Activated CD8-positive, alpha-beta T cell treated with anti-CD3 and anti-CD28 coated beads for 36 hours (primary cell): ENCODE measurements around the gene SBF1. TPM values are rescaled to one million over a fixed set of nuclear protein-coding genes. Genes with fewer than 3 reads are reported as not detected.
"Not testable (repeated sequence)": the region's sequence is repeated elsewhere in the genome, so short reads cannot be mapped to it uniquely, and the experiment has no call there.

Experiments used
- ATAC-seq: fragments of 200-7000 bp; cut with Tn5 transposase; one replicate; pipeline ENCODE4 v1.10.0; 2021; ENCODE audit warnings: mild to moderate bottlenecking, moderate library complexity
- CTCF ChIA-PET: fragments of 350-600 bp; sonication (Branson Sonifier 250); formaldehyde crosslinking; loops from one replicate; lab custom pipeline; 2021; ENCODE audit warnings: antibody characterized with exemption; lab: Charles Lee
- POLR2A ChIA-PET: fragments of 350-600 bp; sonication (Branson Sonifier 250); formaldehyde crosslinking; loops from one replicate; lab custom pipeline; 2021; ENCODE audit warnings: antibody characterized with exemption; lab: Charles Lee
- DNase-seq: peaks from one replicate; pipeline ENCODE4 v3.0.0-alpha.2; 2020
- H3K27ac Mint-ChIP-seq: one replicate; pipeline ENCODE4 v1.8.0; 2021; ENCODE audit warnings: mild to moderate bottlenecking, mixed read lengths
- H3K27me3 Mint-ChIP-seq: one replicate; pipeline ENCODE4 v1.8.0; 2021; ENCODE audit warnings: mixed read lengths
- H3K36me3 Mint-ChIP-seq: one replicate; pipeline ENCODE4 v1.8.0; 2021; ENCODE audit warnings: low read depth, mixed read lengths
- H3K4me1 Mint-ChIP-seq: one replicate; pipeline ENCODE4 v1.8.0; 2021; ENCODE audit warnings: low read depth, mixed read lengths
- H3K4me3 Mint-ChIP-seq: one replicate; pipeline ENCODE4 v1.8.0; 2021; ENCODE audit warnings: mild to moderate bottlenecking, moderate library complexity, mixed read lengths
- H3K9me3 Mint-ChIP-seq: one replicate; pipeline ENCODE4 v1.8.0; 2021; ENCODE audit warnings: mixed read lengths
- CTCF ChIP-seq: fragments of 200-600 bp; IDR thresholded peaks from one replicate; pipeline ENCODE4 v1.8.0; 2022; ENCODE audit warnings: antibody characterized with exemption, mild to moderate bottlenecking
- intact Hi-C: fragments of 100-400 bp; cut with micrococcal nuclease; formaldehyde crosslinking; loops from one replicate; pipeline ENCODE4 v1.10.0; 2022
- total RNA-seq, 2 experiments: library from RNA; stranded (reverse); gene quantifications; one replicate each; pipeline ENCODE4 v1.2.3, GENCODE V29; 2021

The SBF1 gene
- total RNA-seq, 2 experiments from 2014 or later: 120 TPM

- intact Hi-C loops: no loop called here
- Mint-ChIP-seq H3K4me1 (peaks cover 13% of the 10 kb centered on the region), H3K4me3 (no peak overlapping the region), H3K27me3 (no peaks in the 10 kb centered on the region), H3K36me3 (peaks cover 27% of the 10 kb centered on the region), H3K9me3 (no peaks in the 10 kb centered on the region), H3K27ac (no peak overlapping the region)
- DNase-seq (no peak), ATAC-seq (no peak)
- TF ChIP-seq CTCF: no peak
- ChIA-PET POLR2A (interaction anchor here (0.6 to 5.3 kb wide), 7 partner anchors 8 to 78 kb away, joined by 3 to 111 read pairs (median 3); partner anchors contain the start of genes KLHDC7B, LMF2, NCAPH2 and SYCE3), CTCF (interaction anchor here (1.3 kb wide), 1 partner anchor 41 kb away, joined by 4 read pairs; the partner anchor contains the start of gene SYCE3)
These were observed 47.5 kb upstream of the SBF1 start for GRCh38 chr22:50522208-50522805.

GRCh38 chr22:50521710-50522109 is 46.9 kb upstream of the SBF1 start:
- H3K9me3 Mint-ChIP-seq: no peaks in the 10 kb centered on the region
- H3K4me3 Mint-ChIP-seq: no peak overlapping the region
- ChIA-PET POLR2A (interaction anchor here (0.8 to 5.3 kb wide), 3 partner anchors 10 to 17 kb away, joined by 3 to 111 read pairs (median 4); partner anchors contain the start of genes LMF2 and NCAPH2), CTCF (interaction anchor here (1.3 kb wide), 1 partner anchor 41 kb away, joined by 4 read pairs; the partner anchor contains the start of gene SYCE3)
- H3K4me1 Mint-ChIP-seq: peaks cover 7% of the 10 kb centered on the region
- H3K36me3 Mint-ChIP-seq: peaks cover 27% of the 10 kb centered on the region
- DNase-seq (no peak), ATAC-seq (no peak)
- intact Hi-C loops: no loop called here
- no peaks in the 10 kb centered on the region for H3K27me3 Mint-ChIP-seq
- no peak overlapping the region for H3K27ac Mint-ChIP-seq
- no peak for TF ChIP-seq CTCF

- no peak for TF ChIP-seq CTCF
- ChIA-PET CTCF (no interaction called here), POLR2A (interaction anchor here (3.0 to 5.3 kb wide), 2 partner anchors 12 kb away, joined by 26 to 111 read pairs; partner anchors contain the start of genes LMF2 and NCAPH2)
- peaks cover 30% of the 10 kb centered on the region for H3K36me3 Mint-ChIP-seq
- H3K9me3 Mint-ChIP-seq: no peaks in the 10 kb centered on the region
- intact Hi-C loops: no loop called here
- H3K27me3 Mint-ChIP-seq: no peaks in the 10 kb centered on the region
- peaks cover 7% of the 10 kb centered on the region for H3K4me1 Mint-ChIP-seq
- no peak overlapping the region for H3K27ac Mint-ChIP-seq
- DNase-seq (no peak), ATAC-seq (no peak)
- no peak overlapping the region for H3K4me3 Mint-ChIP-seq
These were observed 46.1 kb upstream of the SBF1 start for GRCh38 chr22:50520826-50521453.

- Mint-ChIP-seq H3K36me3 (peaks cover 34% of the 10 kb centered on the region), H3K4me1 (peaks cover 11% of the 10 kb centered on the region)
- ATAC-seq, DNase-seq, intact Hi-C loops, H3K4me3 Mint-ChIP-seq, H3K27ac Mint-ChIP-seq, CTCF ChIA-PET, H3K9me3 Mint-ChIP-seq, H3K27me3 Mint-ChIP-seq: not testable (repeated sequence)
- POLR2A ChIA-PET: interaction anchor here (3.0 kb wide), 1 partner anchor 11 kb away, joined by 26 read pairs; the partner anchor contains the start of genes LMF2 and NCAPH2
These were observed 45.3 kb upstream of the SBF1 start for GRCh38 chr22:50520184-50520583.

- no peak overlapping the region for H3K4me3 Mint-ChIP-seq
- ATAC-seq (no peak), DNase-seq (no peak)
- ChIA-PET POLR2A (interaction anchor here (0.8 to 3.0 kb wide), 5 partner anchors 9 to 65 kb away, joined by 3 to 26 read pairs (median 4); partner anchors contain the start of genes LMF2 and NCAPH2), CTCF (interaction anchor here (1.2 kb wide), 1 partner anchor 309 kb away, joined by 3 read pairs; no protein-coding TSS in a partner anchor)
- H3K27ac Mint-ChIP-seq: no peak overlapping the region
- H3K9me3 Mint-ChIP-seq: no peaks in the 10 kb centered on the region
- H3K4me1 Mint-ChIP-seq: peaks cover 13% of the 10 kb centered on the region
- TF ChIP-seq CTCF: no peak
- intact Hi-C loops: no loop called here
- peaks cover 35% of the 10 kb centered on the region for H3K36me3 Mint-ChIP-seq
- no peaks in the 10 kb centered on the region for H3K27me3 Mint-ChIP-seq
These were observed 44.3 kb upstream of the SBF1 start for GRCh38 chr22:50519151-50519550.
